ENCODE measurements around the gene PDGFA.

DNA sequence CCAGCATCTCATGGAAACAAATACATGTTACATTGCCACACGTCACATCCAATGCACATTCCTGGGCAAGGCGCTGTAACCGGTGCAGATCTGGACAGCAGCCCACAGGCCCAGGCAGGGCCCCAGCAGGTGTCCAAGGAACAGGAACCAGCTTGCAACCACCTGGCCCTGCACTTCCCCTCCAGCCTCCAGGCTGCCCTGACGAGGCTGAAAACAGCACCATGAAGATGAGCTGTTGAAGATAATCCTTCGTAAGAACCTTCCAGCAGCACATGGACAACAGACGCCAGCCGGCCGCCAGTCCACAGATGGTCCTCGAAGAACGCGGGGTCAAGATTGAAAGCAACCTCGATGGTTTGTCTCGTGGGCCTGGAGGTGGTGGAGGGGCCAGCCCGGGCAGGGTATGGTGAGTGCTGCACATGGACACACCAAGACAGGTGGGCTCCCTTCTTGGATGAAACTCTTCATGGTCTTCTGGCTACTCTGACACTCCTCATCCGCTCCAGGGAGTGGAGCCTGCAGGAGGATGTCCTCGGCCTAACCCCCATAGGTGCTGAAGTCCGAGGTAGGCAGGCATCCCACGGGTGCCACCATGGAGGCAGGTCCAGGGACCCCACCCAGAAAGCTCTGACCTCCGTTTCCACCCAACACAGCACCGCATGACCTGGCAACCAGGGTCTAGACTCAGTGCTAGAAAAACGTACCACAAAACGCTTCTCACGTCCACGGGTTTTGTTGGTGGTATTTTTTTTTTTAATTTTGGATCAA is 22.9 kb downstream of the PDGFA start:
- TF ChIP-seq POLR2A (IDR thresholded peaks at IDR 0.05) = no peak
- TF ChIP-seq, protein P1, sequence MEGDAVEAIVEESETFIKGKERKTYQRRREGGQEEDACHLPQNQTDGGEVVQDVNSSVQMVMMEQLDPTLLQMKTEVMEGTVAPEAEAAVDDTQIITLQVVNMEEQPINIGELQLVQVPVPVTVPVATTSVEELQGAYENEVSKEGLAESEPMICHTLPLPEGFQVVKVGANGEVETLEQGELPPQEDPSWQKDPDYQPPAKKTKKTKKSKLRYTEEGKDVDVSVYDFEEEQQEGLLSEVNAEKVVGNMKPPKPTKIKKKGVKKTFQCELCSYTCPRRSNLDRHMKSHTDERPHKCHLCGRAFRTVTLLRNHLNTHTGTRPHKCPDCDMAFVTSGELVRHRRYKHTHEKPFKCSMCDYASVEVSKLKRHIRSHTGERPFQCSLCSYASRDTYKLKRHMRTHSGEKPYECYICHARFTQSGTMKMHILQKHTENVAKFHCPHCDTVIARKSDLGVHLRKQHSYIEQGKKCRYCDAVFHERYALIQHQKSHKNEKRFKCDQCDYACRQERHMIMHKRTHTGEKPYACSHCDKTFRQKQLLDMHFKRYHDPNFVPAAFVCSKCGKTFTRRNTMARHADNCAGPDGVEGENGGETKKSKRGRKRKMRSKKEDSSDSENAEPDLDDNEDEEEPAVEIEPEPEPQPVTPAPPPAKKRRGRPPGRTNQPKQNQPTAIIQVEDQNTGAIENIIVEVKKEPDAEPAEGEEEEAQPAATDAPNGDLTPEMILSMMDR (IDR thresholded peaks at IDR 0.05) = no peak
